ENCODE data around the gene CACNA2D3. TPM values are rescaled to one million over a fixed set of nuclear protein-coding genes. Genes with fewer than 3 reads are reported as not detected.

Gene CACNA2D3
- polyA plus RNA-seq, 2 of the 4 experiments (the other 2 are of a cell fraction), result 0.04 to 0.05 TPM

DNA sequence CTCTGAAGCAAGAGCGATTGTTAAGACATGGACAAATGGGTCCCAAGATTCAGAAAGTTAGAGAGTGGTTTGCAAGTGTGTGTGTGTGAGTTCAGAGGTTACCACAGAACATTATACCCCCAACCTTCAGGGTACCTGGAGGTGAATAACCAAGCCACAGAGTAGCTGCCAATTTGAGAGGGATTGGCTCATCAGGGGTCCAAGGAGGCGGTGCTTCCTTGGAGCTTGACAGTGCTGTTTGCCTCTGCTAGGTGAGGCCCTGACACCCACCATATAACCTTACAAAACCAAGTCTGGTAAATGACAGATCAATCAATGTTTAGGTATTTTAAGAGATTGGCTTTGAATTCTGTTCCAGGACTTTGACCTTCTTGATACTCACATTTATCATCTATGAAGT lies 769.8 kb downstream of the CACNA2D3 start:
- Histone ChIP-seq H3K4me3 (no peak overlapping the region; the same call in 2 of the 3 replicates), H3K4me1 (peaks cover 22% of the 10 kb centered on the region), H3K9me3 (0 out of 3 replicates have a peak, but pooled peaks cover 3% of the 10 kb centered on the region), H3K27ac (peak overlapping the region; percentile 68 to 85), H3K4me2 (peak overlapping the region; percentile 69)
- CTCF ChIA-PET, result interaction anchor here (1.3 to 2.1 kb wide), 3 partner anchors 8 to 109 kb away, joined by 3 to 9 read pairs (median 4); no protein-coding TSS in a partner anchor
- 59% methylated on average over 2 of the region's 2 CpGs for WGBS (ENCODE audit: missing lambda C conversion rate)
- ATAC-seq, result no peak
- no peak for DNase-seq (ENCODE audit: low read depth in 1 of 2, low spot score in 1 of 2)
- FAIRE-seq, result no peak
- TF ChIP-seq CBX8 (IDR thresholded peaks at IDR 0.05) (no peak), PHF8 (IDR thresholded peaks at IDR 0.05; ENCODE audit: borderline replicate concordance, low read depth) (no peak), GATA3 (IDR thresholded peaks at IDR 0.05; ENCODE audit: borderline replicate concordance) (no peak)
- POLR2A ChIA-PET, result no interaction called here

DNA sequence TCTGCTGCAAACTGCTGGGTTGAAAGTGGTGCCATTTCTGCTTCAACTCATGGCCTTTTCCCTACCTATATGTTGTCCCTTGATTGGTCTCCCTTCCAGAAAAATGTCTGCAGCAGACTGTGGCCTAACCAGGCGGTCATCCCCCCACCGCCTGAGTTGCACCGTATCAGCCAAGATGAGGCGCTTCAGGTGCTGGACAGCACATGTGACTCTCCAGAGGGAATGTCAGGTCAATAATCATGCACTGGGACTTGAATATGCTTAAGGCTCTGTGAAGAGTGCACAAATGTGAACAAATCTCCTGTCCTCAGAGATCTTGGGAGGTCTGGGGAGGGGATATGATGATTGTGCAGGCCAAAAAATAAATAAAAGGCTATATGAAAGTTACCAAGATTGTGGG lies 773.3 kb downstream of the CACNA2D3 start:
- Histone ChIP-seq H3K4me3 (no peak overlapping the region), H3K27ac (no peak overlapping the region; a peak in 1 of 6 replicates), H3K4me2 (no peak overlapping the region), H3K9me3 (no peaks in the 10 kb centered on the region), H3K4me1 (peaks cover 19% of the 10 kb centered on the region)
- TF ChIP-seq KDM1A (IDR thresholded peaks at IDR 0.05; ENCODE audit: low read depth) (no peak), CBX8 (IDR thresholded peaks at IDR 0.05) (no peak), FOSL2 (IDR thresholded peaks at IDR 0.05) (no peak), FOSL2 (CRISPR knock-in tag; IDR thresholded peaks at IDR 0.05) (no peak), MAFK (IDR thresholded peaks at IDR 0.05; ENCODE audit: partially characterized antibody) (no peak), JUN (IDR thresholded peaks at IDR 0.05) (no peak), GATA3 (IDR thresholded peaks at IDR 0.05; ENCODE audit: borderline replicate concordance) (no peak)
- TF ChIP-seq, protein P1, sequence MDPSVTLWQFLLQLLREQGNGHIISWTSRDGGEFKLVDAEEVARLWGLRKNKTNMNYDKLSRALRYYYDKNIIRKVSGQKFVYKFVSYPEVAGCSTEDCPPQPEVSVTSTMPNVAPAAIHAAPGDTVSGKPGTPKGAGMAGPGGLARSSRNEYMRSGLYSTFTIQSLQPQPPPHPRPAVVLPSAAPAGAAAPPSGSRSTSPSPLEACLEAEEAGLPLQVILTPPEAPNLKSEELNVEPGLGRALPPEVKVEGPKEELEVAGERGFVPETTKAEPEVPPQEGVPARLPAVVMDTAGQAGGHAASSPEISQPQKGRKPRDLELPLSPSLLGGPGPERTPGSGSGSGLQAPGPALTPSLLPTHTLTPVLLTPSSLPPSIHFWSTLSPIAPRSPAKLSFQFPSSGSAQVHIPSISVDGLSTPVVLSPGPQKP (IDR thresholded peaks at IDR 0.05; ENCODE audit: low read depth, low read length), result no peak
- TF ChIP-seq, protein P2, sequence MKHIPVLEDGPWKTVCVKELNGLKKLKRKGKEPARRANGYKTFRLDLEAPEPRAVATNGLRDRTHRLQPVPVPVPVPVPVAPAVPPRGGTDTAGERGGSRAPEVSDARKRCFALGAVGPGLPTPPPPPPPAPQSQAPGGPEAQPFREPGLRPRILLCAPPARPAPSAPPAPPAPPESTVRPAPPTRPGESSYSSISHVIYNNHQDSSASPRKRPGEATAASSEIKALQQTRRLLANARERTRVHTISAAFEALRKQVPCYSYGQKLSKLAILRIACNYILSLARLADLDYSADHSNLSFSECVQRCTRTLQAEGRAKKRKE (CRISPR knock-in tag; IDR thresholded peaks at IDR 0.05; ENCODE audit: low read depth), result no peak
- ChIA-PET CTCF (no interaction called here), POLR2A (no interaction called here)
- FAIRE-seq (no peak), DNase-seq (ENCODE audit: low read depth in 1 of 2, low spot score in 1 of 2) (no peak), ATAC-seq (no peak)
- 86% methylated on average over 4 of the region's 4 CpGs for WGBS (ENCODE audit: missing lambda C conversion rate)

DNA sequence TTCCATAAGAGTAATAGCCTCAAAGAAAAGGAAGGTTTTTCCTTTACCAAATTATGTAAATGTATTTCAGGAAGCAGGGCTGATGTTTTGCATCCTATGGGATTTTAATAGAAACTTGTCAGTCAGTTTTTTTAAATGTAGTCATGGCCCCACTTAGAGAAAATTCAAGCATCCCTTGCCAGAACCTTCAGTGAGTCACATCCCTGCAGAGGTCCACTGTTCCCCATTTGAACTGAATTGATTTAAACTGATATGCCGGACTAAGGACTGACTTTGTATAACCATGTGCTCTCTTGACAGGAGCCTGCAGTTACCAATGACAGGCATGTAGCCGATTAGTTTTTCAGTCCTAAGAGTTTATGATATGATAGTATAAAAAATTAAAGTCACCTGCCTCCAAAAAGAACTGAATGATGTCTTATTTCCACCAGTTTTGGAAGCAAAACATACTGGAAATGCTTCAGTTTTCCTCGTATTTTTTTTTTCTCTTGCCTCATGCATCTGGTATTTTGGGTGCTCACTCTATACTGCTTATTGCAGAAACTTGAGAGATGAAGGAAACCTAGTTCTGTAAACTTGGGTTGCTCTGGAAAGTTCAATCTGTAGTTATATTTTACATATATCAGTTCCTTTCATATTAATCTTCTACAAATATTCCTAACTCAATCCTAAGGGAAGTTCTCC lies 774.8 kb downstream of the CACNA2D3 start:
- ChIA-PET CTCF (interaction anchor here (1.2 kb wide), 1 partner anchor 44 kb away, joined by 4 read pairs; no protein-coding TSS in a partner anchor), POLR2A (no interaction called here)
- Histone ChIP-seq H3K4me1 (peaks cover 6% of the 10 kb centered on the region), H3K27ac (no peak overlapping the region), H3K9me3 (no peaks in the 10 kb centered on the region), H3K4me3 (no peak overlapping the region), H3K4me2 (no peak overlapping the region)
- no peak for FAIRE-seq
- no peak for TF ChIP-seq TP53 (CRISPR knock-in tag; IDR thresholded peaks at IDR 0.05)
- no peak for TF ChIP-seq NR3C1 (IDR thresholded peaks at IDR 0.05)
- TF ChIP-seq, protein P3, sequence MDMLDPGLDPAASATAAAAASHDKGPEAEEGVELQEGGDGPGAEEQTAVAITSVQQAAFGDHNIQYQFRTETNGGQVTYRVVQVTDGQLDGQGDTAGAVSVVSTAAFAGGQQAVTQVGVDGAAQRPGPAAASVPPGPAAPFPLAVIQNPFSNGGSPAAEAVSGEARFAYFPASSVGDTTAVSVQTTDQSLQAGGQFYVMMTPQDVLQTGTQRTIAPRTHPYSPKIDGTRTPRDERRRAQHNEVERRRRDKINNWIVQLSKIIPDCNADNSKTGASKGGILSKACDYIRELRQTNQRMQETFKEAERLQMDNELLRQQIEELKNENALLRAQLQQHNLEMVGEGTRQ (IDR thresholded peaks at IDR 0.05), result no peak
- no peak for TF ChIP-seq CHD4 (IDR thresholded peaks at IDR 0.05; ENCODE audit: borderline replicate concordance)
- no peak for TF ChIP-seq EHF (CRISPR knock-in tag; IDR thresholded peaks at IDR 0.05)
- TF ChIP-seq, protein P1 (IDR thresholded peaks at IDR 0.05; ENCODE audit: low read depth, low read length), result no peak
- no peak for TF ChIP-seq ZFP36 (IDR thresholded peaks at IDR 0.05; ENCODE audit: borderline replicate concordance, partially characterized antibody)
- TF ChIP-seq HOXA7 (CRISPR knock-in tag; IDR thresholded peaks at IDR 0.05), result no peak
- TF ChIP-seq MAFK (IDR thresholded peaks at IDR 0.05; ENCODE audit: partially characterized antibody), result no peak
- no peak for DNase-seq (ENCODE audit: low read depth in 1 of 2, low spot score in 1 of 2)
- 34% methylated on average over 3 of the region's 3 CpGs for WGBS (ENCODE audit: missing lambda C conversion rate)
- no peak for ATAC-seq

All from A549 (cell line).